Stimulated activated CD8-positive, alpha-beta memory T cell treated with anti-CD3 and anti-CD28 coated beads, Interleukin-12 subunit alpha, Interleukin-12 subunit beta, amount 100 ng/mL, for 1 hour (primary cell): ENCODE measurements around the gene ESR1.
"Not testable (repeated sequence)": the region's sequence is repeated elsewhere in the genome, so short reads cannot be mapped to it uniquely, and the experiment has no call there.

Source experiments
- DNase-seq: peaks from one replicate; pipeline ENCODE4 v3.0.0-alpha.2; 2020; ENCODE audit warnings: low read depth

The ESR1 gene

GRCh38 chr6:151894426-151894825, 86.9 kb downstream of the ESR1 start:
- not testable (repeated sequence) for DNase-seq

DNA sequence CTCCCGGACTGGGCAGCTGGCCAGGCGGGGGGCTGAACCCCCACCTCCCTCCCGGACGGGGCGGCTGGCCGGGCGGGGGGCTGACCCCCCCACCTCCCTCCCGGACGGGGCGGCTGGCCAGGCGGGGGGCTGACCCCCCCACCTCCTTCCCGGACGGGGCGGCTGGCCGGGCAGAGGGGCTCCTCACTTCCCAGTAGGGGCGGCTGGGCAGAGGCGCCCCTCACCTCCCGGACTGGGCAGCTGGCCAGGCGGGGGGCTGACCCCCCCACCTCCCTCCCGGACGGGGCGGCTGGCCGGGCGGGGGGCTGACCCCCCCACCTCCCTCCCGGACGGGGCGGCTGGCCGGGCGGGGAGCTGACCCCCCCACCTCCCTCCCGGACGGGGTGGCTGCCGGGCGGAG, 91.7 kb downstream of the ESR1 start:
- not testable (repeated sequence) for DNase-seq

- DNase-seq = not testable (repeated sequence)
Measured at GRCh38 chr6:151899796-151900195, 92.3 kb downstream of the ESR1 start.

GRCh38 chr6:151900256-151900655, 92.8 kb downstream of the ESR1 start:
- no peak for DNase-seq

- DNase-seq = no peak
Measured at GRCh38 chr6:151901009-151901411, 93.5 kb downstream of the ESR1 start.

DNA sequence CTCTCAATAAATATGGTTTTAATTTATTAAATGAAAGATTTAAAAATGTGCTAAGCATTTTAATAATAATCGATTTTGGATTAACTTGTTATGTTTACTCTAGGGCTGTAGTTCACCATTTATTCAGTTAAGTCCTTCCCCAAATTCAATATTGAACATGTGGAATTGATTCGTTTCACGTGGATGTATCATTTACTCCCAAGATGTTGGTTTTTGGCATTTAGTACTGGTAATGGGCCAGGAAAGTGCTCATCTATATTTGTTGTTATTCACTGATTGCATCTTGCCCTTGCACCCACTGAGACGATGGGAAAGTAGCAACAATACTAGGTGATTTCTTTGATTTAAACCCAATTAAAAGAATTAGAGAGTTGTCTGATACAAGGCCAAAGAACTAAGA, 97.1 kb downstream of the ESR1 start:
- DNase-seq = no peak

GRCh38 chr6:151905072-151905471, 97.6 kb downstream of the ESR1 start:
- no peak for DNase-seq

DNA sequence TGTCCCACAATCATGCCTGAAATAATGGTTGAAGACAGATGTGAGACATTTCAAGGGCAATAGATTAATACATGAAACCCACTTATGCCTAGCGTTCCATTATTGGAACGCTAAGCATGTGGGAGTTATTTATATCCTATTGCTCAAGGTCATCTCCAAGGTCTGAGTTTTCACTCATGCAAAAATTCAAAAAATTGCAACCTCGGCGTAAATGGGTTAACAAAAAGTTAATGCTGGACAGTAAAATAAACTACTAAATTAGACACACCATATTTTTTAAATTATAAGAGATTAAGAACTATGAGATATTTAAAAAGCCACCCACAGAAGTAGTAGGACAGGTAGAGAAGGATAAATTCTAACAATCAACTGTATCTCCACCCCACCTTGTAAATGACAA, 98.4 kb downstream of the ESR1 start:
- DNase-seq = no peak

GRCh38 chr6:151911401-151911800, 103.9 kb downstream of the ESR1 start:
- DNase-seq = no peak

- no peak for DNase-seq
Measured at GRCh38 chr6:151914484-151914883, 107.0 kb downstream of the ESR1 start.

GRCh38 chr6:151916075-151916474, 108.6 kb downstream of the ESR1 start:
- DNase-seq = no peak

DNA sequence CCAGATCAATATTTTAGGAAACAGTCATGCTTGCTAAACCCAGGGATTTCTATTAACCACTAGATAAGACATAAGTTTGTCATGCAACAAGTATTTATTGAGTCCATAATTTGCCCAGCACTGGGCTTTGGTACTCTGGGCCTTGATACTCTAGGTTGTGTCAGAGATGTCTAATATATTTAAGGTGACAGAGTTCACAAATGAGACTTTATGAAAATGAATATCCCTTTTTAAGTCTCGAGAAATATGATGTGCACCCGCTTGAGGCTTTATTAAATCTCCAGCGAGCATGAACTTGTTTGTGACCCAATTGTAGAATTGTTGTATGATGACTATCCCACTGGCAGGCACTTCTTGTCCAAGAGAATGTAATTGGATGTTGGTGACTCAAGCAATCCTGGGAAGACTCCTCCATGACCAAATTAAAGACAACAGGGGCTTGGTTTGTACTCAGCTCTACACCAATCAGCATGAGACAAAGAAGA, 109.2 kb downstream of the ESR1 start:
- DNase-seq = no peak

GRCh38 chr6:151917531-151918329, 110.2 kb downstream of the ESR1 start:
- DNase-seq = no peak

DNA sequence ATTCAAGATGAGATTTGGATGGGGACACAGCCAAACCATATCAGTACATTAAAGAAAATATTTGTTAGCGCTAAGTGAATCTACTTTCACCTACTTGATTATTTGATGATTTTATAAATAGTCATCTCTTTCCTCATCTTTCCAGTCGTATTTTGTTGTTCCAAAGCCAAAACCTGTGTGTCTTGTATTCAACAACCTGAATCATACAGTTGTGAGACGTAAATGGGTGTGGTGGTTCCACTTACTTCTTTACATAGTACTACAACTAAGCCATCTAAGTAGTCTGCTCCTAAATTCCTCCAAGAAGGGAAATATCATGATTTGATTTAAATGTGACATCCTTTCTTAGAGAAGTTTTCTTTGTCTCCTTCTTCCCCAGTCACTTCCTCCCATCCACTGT, 132.8 kb downstream of the ESR1 start:
- DNase-seq = no peak

DNA sequence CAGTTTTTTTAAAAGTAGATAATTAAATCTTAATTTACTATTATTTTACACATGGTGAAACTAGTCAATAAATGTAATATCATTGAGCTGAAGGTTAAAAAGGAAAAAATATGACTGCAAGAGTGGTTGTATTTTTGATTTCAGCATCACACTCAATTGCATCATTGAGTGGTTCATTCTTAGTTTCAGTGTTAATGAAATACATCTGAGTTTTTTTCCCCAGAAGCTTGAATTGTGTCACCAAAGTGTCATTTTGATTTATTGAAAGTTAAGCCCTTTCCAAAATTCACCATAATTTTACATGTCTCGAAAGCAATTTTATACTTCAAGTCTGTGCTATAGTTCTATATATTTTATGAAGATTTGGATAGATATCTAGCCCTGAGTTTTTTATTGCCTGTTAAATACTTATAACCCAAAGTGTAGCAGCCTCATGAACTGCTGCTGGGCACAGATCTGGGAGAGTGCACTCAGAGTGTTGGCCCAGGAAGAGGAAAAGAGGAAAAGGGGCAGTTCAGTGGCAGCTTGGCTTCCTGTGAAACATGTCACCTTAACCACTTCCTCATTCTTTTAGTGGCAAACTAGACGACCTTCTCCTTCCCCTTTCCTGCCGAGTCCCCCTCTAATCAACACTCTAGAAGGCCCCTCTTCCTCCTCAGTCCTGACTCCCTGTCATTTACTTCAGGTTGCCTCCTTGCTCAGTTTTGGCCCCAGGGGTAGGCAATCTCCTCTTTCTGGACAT, 140.7 kb downstream of the ESR1 start:
- DNase-seq = no peak

DNA sequence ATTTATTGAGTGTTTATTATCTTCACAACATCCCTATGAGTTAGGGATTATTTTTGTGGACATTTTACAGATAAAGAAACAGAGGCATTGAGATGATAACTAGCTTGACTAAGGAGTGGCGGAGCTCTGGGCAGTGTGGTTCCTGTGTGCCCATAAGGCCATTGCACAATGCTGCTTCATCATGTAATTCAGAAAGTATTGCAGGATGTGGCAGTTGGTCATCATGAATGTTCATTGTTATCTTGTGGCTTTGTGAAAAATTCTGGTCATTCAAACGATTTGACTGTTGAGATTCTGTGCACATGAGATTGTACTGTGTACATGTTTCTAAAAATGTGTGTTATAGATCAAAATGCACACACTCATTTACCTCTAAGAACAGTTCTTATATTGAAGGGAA, 150.8 kb downstream of the ESR1 start:
- no peak for DNase-seq

DNA sequence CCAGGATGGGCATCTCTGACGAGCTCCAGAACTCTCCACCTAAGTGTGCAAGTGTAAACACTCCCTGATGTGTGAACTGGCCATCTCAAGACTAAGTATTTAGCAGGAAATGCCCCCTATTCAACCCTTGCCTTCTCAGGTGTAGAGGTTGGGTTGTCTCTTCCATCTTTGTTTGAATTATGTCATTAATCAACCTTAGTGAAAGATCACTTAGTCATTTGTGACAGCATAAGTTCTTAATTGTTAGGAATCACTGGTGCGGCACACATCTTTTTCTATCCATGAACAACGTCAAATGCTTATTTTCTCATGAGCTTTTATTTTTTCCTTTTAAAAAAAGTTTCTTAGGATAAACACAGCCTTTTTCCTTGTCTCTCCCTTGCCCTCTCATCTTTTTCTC, 151.6 kb downstream of the ESR1 start:
- no peak for DNase-seq

GRCh38 chr6:151961809-151962208, 154.3 kb downstream of the ESR1 start:
- no peak for DNase-seq

DNA sequence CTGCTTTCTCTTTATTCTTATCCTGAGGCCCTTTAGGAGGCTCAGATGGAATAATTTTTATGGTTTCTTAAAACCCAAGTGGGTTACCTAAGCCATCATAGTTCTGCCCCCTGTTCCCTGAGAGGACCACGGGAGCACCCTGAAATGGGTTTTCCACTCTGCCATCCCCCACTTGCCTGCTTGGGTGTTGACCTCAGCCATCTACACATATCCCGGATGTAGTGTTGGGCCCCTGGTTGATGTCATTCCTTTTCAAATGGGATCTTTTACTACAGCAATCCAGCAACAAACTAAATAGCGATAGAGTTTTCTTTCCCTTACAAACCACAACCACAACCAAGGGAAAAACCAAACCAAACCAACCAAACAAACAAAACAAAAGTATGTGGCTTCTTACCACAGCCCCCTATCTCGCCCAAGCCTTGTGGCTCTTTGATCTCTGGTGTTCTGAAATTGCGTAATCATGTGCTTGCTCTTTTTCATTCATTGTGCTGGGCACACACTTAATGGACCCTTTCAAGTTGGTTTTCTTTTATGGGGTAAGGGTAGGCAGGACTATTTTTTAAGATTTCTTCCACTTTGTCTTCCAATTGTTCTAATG, 154.9 kb downstream of the ESR1 start:
- no peak for DNase-seq

- DNase-seq = no peak
Measured at GRCh38 chr6:151963001-151963400, 155.5 kb downstream of the ESR1 start.

- not testable (repeated sequence) for DNase-seq
Measured at GRCh38 chr6:151964412-151964811, 156.9 kb downstream of the ESR1 start.

DNA sequence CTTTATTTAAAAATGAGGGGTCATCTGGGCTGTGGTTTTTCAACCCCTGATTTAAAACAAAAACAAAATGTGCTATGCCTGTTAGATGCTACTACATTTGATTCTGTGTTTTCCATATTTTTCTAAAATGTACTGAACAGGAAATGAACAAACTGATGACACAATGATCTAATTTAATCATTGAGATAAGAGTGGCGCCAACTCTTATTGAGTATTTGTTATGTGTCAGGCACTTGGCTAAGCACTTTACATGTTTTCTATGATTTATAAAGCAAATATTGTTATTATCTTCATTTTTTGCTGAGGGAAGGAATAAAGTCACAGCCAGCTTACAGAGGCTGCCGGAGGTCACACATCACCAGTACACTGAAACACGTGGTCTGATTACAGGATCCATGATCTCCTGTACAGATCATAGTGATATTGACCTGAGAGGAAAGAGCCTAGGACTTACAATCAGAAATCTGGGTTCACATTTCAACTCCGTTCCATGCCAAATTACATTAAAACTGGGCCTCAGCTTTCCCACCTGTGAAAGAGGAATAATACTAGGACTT, 166.7 kb downstream of the ESR1 start:
- no peak for DNase-seq

DNA sequence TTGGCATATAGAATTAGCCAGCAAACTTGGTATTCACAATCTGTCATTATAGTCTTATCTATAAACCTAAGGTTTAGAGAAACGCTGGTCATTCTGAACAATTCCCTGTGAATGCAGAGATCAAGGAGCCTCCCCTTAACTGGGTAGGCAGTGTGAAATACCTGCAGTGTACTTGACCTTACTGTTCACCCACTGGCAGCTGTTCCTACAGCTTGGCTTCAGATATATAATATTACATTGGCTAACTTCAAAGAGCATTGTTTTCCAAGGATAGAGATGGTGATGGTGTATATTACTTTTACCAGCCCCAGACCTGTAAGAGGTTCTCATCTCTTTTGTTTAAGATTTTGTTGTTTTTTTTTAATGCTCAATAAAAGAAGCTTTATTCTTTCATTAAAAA, 168.3 kb downstream of the ESR1 start:
- DNase-seq = no peak
